ENCODE measurements around the gene ROR2. TPM values are rescaled to one million over a fixed set of nuclear protein-coding genes. Genes with fewer than 3 reads are reported as not detected.

Gene ROR2
- total RNA-seq, 3 donors from 2014 or later (not counting 1 experiment from before 2014, with no cell fraction given) = 1.7 TPM; not detected in 2

- intact Hi-C loops (cut with micrococcal nuclease) = no loop called here
- no peaks in the 10 kb centered on the region for H3K4me1 ChIP-seq (ENCODE audit: control insufficient read depth, insufficient read depth, low read length)
- H3K27ac Mint-ChIP-seq = no peak overlapping the region
- H3K4me3 Mint-ChIP-seq = no peak overlapping the region
- TF ChIP-seq CTCF (IDR thresholded peaks at IDR 0.05) = no peak
- H3K4me3 ChIP-seq (ENCODE audit: low read length) = no peak overlapping the region
- no peak for ATAC-seq
- H3K27me3 ChIP-seq (ENCODE audit: control insufficient read depth, insufficient read depth, low read length) = no peaks in the 10 kb centered on the region
- H3K4me1 Mint-ChIP-seq = no peaks in the 10 kb centered on the region
- no peak overlapping the region for H3K27ac ChIP-seq (ENCODE audit: low read length)
- peaks cover 14 to 25% of the 10 kb centered on the region in 2 donors for H3K27me3 Mint-ChIP-seq (ENCODE audit: low read depth in 2 of 2)
- no peaks in the 10 kb centered on the region for H3K36me3 ChIP-seq (ENCODE audit: control insufficient read depth, insufficient read depth, low read length)
- DNase-seq = no peak
- no peaks in the 10 kb centered on the region for H3K36me3 Mint-ChIP-seq
- no peaks in the 10 kb centered on the region for H3K9me3 ChIP-seq (ENCODE audit: control insufficient read depth, insufficient read depth, low read length)
- WGBS (ENCODE audit: insufficient coverage) = 43% methylated on average over 11 of the region's 11 CpGs
- no peaks in the 10 kb centered on the region for H3K9me3 Mint-ChIP-seq
These were observed 53.4 kb downstream of the ROR2 start for GRCh38 chr9:91896513-91897121.

GRCh38 chr9:91896097-91896496 lies 53.9 kb downstream of the ROR2 start:
- Histone ChIP-seq H3K36me3 (ENCODE audit: control insufficient read depth, insufficient read depth, low read length) (no peaks in the 10 kb centered on the region), H3K4me3 (ENCODE audit: low read length) (no peak overlapping the region), H3K27me3 (ENCODE audit: control insufficient read depth, insufficient read depth, low read length) (no peaks in the 10 kb centered on the region), H3K4me1 (ENCODE audit: control insufficient read depth, insufficient read depth, low read length) (no peaks in the 10 kb centered on the region), H3K27ac (ENCODE audit: low read length) (no peak overlapping the region), H3K9me3 (ENCODE audit: control insufficient read depth, insufficient read depth, low read length) (no peaks in the 10 kb centered on the region)
- Mint-ChIP-seq H3K4me3 (no peak overlapping the region), H3K9me3 (no peaks in the 10 kb centered on the region), H3K36me3 (no peaks in the 10 kb centered on the region), H3K27ac (no peak overlapping the region), H3K27me3 (ENCODE audit: low read depth in 2 of 2) (peaks cover 14 to 25% of the 10 kb centered on the region in 2 donors), H3K4me1 (no peaks in the 10 kb centered on the region)
- TF ChIP-seq CTCF (IDR thresholded peaks at IDR 0.05) = no peak
- DNase-seq = no peak
- ATAC-seq = no peak
- intact Hi-C loops (cut with micrococcal nuclease) = no loop called here
- WGBS (ENCODE audit: insufficient coverage) = 94% methylated on average over 7 of the region's 7 CpGs

GRCh38 chr9:91894536-91894935 lies 55.5 kb downstream of the ROR2 start:
- no peaks in the 10 kb centered on the region for H3K27me3 ChIP-seq (ENCODE audit: control insufficient read depth, insufficient read depth, low read length)
- no peaks in the 10 kb centered on the region for H3K4me1 ChIP-seq (ENCODE audit: control insufficient read depth, insufficient read depth, low read length)
- H3K27ac ChIP-seq (ENCODE audit: low read length) = no peak overlapping the region
- H3K9me3 ChIP-seq (ENCODE audit: control insufficient read depth, insufficient read depth, low read length) = no peaks in the 10 kb centered on the region
- Mint-ChIP-seq H3K36me3 (no peaks in the 10 kb centered on the region), H3K4me3 (no peak overlapping the region), H3K4me1 (no peaks in the 10 kb centered on the region), H3K27me3 (ENCODE audit: low read depth in 2 of 2) (peaks cover 14 to 25% of the 10 kb centered on the region in 2 donors), H3K9me3 (no peaks in the 10 kb centered on the region), H3K27ac (no peak overlapping the region)
- no peak for TF ChIP-seq CTCF (IDR thresholded peaks at IDR 0.05)
- whole genome bisulfite sequencing (ENCODE audit: insufficient coverage) = 67% methylated on average over 1 of the region's 1 CpG
- no peak overlapping the region for H3K4me3 ChIP-seq (ENCODE audit: low read length)
- no peaks in the 10 kb centered on the region for H3K36me3 ChIP-seq (ENCODE audit: control insufficient read depth, insufficient read depth, low read length)
- ATAC-seq = no peak
- intact Hi-C loops (cut with micrococcal nuclease) = no loop called here
- DNase-seq = no peak

GRCh38 chr9:91894023-91894422 lies 56.0 kb downstream of the ROR2 start:
- Mint-ChIP-seq H3K27me3 (ENCODE audit: low read depth in 2 of 2) (peaks cover 14 to 26% of the 10 kb centered on the region in 2 donors), H3K4me1 (no peaks in the 10 kb centered on the region), H3K36me3 (no peaks in the 10 kb centered on the region)

More at GRCh38 chr9:91894023-91894422, 56.0 kb downstream of the ROR2 start:
- Histone ChIP-seq H3K9me3 (ENCODE audit: control insufficient read depth, insufficient read depth, low read length) (no peaks in the 10 kb centered on the region), H3K27me3 (ENCODE audit: control insufficient read depth, insufficient read depth, low read length) (no peaks in the 10 kb centered on the region), H3K27ac (ENCODE audit: low read length) (no peak overlapping the region), H3K4me1 (ENCODE audit: control insufficient read depth, insufficient read depth, low read length) (no peaks in the 10 kb centered on the region), H3K36me3 (ENCODE audit: control insufficient read depth, insufficient read depth, low read length) (no peaks in the 10 kb centered on the region), H3K4me3 (ENCODE audit: low read length) (no peak overlapping the region)
- no peak for TF ChIP-seq CTCF (IDR thresholded peaks at IDR 0.05)
- no peaks in the 10 kb centered on the region for H3K9me3 Mint-ChIP-seq
- intact Hi-C loops (cut with micrococcal nuclease) = no loop called here
- no peak overlapping the region for H3K4me3 Mint-ChIP-seq
- ATAC-seq = no peak
- DNase-seq = no peak
- no peak overlapping the region for H3K27ac Mint-ChIP-seq
- 68% methylated on average over 4 of the region's 4 CpGs for WGBS (ENCODE audit: insufficient coverage)

Measured in natural killer cell (primary cell).